ENCODE results near the gene DBNDD1. TPM values are rescaled to one million over a fixed set of nuclear protein-coding genes. Genes with fewer than 3 reads are reported as not detected.
A peak's percentile ranks its signal among the peaks of the same experiment; 100 is the strongest.

DBNDD1 gene
- total RNA-seq, 1 donor from 2014 or later: 77.8 TPM

GRCh38 chr16:90031186-90031930, 12.1 kb upstream of the DBNDD1 start:
- peaks cover 14% of the 10 kb centered on the region for H3K36me3 Mint-ChIP-seq (ENCODE audit: unreplicated experiment)
- TF ChIP-seq CTCF (IDR thresholded peaks at IDR 0.05; ENCODE audit: partially characterized antibody, unreplicated experiment): no peak
- peak overlapping the region; percentile 33 for H3K4me3 Mint-ChIP-seq (ENCODE audit: unreplicated experiment)
- H3K4me1 Mint-ChIP-seq (ENCODE audit: low read depth, unreplicated experiment): no peaks in the 10 kb centered on the region
- no peak for DNase-seq
- peaks cover 20% of the 10 kb centered on the region for H3K9me3 Mint-ChIP-seq (ENCODE audit: unreplicated experiment)
- H3K27me3 Mint-ChIP-seq (ENCODE audit: unreplicated experiment): peaks cover 19% of the 10 kb centered on the region
- H3K27ac Mint-ChIP-seq (ENCODE audit: unreplicated experiment): peak overlapping the region; percentile 16

- no peaks in the 10 kb centered on the region for H3K4me1 Mint-ChIP-seq (ENCODE audit: low read depth, unreplicated experiment)
- H3K36me3 Mint-ChIP-seq (ENCODE audit: unreplicated experiment): peaks cover 10% of the 10 kb centered on the region
- no peak overlapping the region for H3K4me3 Mint-ChIP-seq (ENCODE audit: unreplicated experiment)
- TF ChIP-seq CTCF (IDR thresholded peaks at IDR 0.05; ENCODE audit: partially characterized antibody, unreplicated experiment): no peak
- DNase-seq: no peak
- peak overlapping the region; percentile 17 for H3K27ac Mint-ChIP-seq (ENCODE audit: unreplicated experiment)
- peaks cover 20% of the 10 kb centered on the region for H3K9me3 Mint-ChIP-seq (ENCODE audit: unreplicated experiment)
- peaks cover 18% of the 10 kb centered on the region for H3K27me3 Mint-ChIP-seq (ENCODE audit: unreplicated experiment)
These were observed 9.7 kb upstream of the DBNDD1 start for GRCh38 chr16:90028985-90029384.

GRCh38 chr16:90027611-90028010, 8.4 kb upstream of the DBNDD1 start:
- H3K9me3 Mint-ChIP-seq (ENCODE audit: unreplicated experiment): peaks cover 19% of the 10 kb centered on the region
- peaks cover 10% of the 10 kb centered on the region for H3K36me3 Mint-ChIP-seq (ENCODE audit: unreplicated experiment)
- TF ChIP-seq CTCF (IDR thresholded peaks at IDR 0.05; ENCODE audit: partially characterized antibody, unreplicated experiment): no peak
- H3K4me3 Mint-ChIP-seq (ENCODE audit: unreplicated experiment): no peak overlapping the region
- no peaks in the 10 kb centered on the region for H3K4me1 Mint-ChIP-seq (ENCODE audit: low read depth, unreplicated experiment)
- DNase-seq: no peak
- H3K27ac Mint-ChIP-seq (ENCODE audit: unreplicated experiment): no peak overlapping the region
- peaks cover 14% of the 10 kb centered on the region for H3K27me3 Mint-ChIP-seq (ENCODE audit: unreplicated experiment)

GRCh38 chr16:90026135-90026534, 6.9 kb upstream of the DBNDD1 start:
- no peak for TF ChIP-seq CTCF (IDR thresholded peaks at IDR 0.05; ENCODE audit: partially characterized antibody, unreplicated experiment)
- no peak overlapping the region for H3K27ac Mint-ChIP-seq (ENCODE audit: unreplicated experiment)
- peaks cover 3% of the 10 kb centered on the region for H3K27me3 Mint-ChIP-seq (ENCODE audit: unreplicated experiment)
- DNase-seq: no peak
- H3K4me1 Mint-ChIP-seq (ENCODE audit: low read depth, unreplicated experiment): peaks cover 6% of the 10 kb centered on the region
- no peak overlapping the region for H3K4me3 Mint-ChIP-seq (ENCODE audit: unreplicated experiment)
- no peaks in the 10 kb centered on the region for H3K36me3 Mint-ChIP-seq (ENCODE audit: unreplicated experiment)
- H3K9me3 Mint-ChIP-seq (ENCODE audit: unreplicated experiment): peaks cover 11% of the 10 kb centered on the region

GRCh38 chr16:90023078-90023447, 3.8 kb upstream of the DBNDD1 start:
- H3K9me3 Mint-ChIP-seq (ENCODE audit: unreplicated experiment): peaks cover 11% of the 10 kb centered on the region
- no peak overlapping the region for H3K27ac Mint-ChIP-seq (ENCODE audit: unreplicated experiment)
- no peaks in the 10 kb centered on the region for H3K36me3 Mint-ChIP-seq (ENCODE audit: unreplicated experiment)
- peaks cover 16% of the 10 kb centered on the region for H3K4me1 Mint-ChIP-seq (ENCODE audit: low read depth, unreplicated experiment)
- DNase-seq: no peak
- H3K27me3 Mint-ChIP-seq (ENCODE audit: unreplicated experiment): peaks cover 9% of the 10 kb centered on the region
- H3K4me3 Mint-ChIP-seq (ENCODE audit: unreplicated experiment): peak overlapping the region; percentile 72
- no peak for TF ChIP-seq CTCF (IDR thresholded peaks at IDR 0.05; ENCODE audit: partially characterized antibody, unreplicated experiment)
